GM18870 (cell line): Measurements from ENCODE around the gene ENOX1.

ENCODE experiments used
- ATAC-seq: cut with Tn5 transposase; IDR thresholded peaks from one replicate; pipeline ENCODE4 v1.9.1; 2021; ENCODE audit warnings: moderate library complexity; ENCODE audit not compliant: unreplicated experiment

Gene ENOX1

DNA sequence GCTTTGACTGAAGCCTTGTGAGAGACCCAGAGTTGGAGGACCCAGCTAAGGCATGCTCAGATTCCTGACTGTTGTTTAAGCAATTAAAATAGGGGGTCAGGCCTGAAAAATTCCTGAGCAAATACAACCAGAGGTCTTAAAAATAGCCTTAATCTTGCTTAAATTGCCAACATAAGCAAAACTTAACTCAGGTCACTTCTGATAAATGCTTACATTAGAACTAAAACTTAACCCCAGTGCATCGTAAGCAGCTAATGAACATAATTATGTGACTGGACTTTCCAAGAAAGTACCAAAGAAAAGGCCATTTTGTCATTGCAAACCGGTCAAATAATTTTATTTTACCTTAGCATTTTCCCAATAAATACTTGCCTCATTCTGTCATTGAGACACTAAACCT is 294.5 kb downstream of the ENOX1 start:
- ATAC-seq, result no peak

DNA sequence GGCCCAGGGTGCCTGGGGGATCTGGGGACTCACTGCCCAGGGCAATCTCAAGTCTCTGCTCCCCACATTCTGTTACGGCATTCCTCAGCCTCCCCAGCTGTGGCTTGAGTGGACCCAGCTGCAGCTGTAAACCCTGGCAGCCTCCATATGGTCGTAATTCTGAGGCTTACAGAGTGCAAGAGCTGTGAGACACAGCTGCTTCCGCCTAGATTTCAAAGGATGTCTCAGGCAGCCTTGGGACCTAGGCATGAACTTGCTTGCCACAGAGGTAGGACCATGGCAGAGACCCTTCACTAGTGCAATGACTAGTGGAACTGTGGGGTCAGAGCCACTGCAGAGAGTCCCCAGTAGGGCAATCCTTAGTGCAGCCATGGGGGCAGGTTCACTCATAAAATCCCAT is 297.5 kb downstream of the ENOX1 start:
- no peak for ATAC-seq

GRCh38 chr13:43487885-43488284 is 298.9 kb downstream of the ENOX1 start:
- ATAC-seq, result no peak

GRCh38 chr13:43487461-43487860 is 299.3 kb downstream of the ENOX1 start:
- no peak for ATAC-seq

DNA sequence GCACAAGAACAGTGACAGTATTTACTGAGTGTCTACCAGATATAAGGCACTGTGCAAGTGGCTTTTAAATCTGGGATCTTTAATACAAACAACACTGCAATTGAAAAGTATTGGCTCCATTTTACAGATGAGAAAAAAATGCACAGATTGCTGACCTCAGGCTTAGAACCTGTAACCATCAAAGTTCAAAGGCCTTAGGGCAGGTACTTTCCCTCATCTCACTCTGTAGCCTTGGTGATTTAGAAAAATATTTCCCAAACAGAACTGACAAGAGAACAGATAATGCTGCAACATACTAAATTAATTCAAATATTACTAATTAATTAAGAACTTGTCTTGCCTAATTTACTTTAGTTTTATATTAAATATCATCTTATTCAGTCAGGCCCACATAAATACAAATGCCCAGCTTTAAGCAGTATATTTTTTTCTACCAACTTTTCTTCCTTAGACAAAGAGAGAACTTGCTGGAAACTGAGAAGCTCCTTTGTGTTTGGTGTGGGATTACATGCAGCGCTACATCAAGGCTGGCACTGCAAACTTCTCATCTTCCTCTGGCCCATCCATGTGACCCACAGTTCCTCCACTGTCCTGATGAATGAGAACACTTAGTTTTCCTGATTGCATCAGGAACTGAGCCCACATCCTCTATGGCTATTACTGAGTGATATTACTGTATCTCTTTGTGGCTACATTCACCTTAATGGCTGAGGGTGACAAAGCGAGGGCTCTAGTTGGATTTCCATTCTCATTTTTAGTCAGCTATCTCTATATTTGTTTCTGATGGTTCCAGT is 302.1 kb downstream of the ENOX1 start:
- ATAC-seq, result no peak

DNA sequence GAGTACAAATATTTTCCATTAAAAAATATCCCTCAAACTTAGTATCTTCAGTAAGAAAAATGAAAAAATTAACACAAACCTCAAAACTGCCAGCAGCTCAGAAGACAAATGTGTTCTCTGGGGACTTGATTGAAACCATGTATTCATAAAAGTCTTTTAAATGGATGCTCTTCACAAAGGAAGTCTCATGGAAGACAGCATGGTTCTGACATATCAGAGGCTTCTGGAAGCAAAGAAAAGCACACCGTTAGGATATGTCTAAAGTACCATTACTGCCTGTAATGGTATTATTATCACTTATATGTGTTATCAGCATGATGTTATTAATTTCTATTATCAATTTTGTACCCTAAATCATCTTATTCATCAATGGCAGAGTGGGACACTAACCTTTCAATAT is 302.8 kb downstream of the ENOX1 start:
- ATAC-seq, result no peak

DNA sequence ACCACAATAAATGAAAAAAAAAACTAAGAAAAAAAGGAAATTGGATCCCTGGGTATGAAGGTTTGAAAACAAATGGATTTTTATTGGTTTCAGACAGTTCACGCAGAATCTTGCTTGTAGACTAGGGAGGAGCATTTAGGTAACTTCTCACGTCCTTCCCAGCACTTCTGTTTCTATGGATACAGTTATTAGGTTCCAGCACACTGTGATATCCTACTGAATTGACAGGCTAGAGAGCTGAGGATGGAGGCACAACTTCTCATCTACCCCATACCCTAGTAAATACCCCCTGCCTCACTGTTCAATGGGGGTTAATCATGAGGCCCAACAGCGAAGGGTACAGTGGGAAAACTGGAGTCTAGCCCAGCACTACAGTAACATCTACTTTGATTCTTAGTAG is 304.1 kb downstream of the ENOX1 start:
- no peak for ATAC-seq

DNA sequence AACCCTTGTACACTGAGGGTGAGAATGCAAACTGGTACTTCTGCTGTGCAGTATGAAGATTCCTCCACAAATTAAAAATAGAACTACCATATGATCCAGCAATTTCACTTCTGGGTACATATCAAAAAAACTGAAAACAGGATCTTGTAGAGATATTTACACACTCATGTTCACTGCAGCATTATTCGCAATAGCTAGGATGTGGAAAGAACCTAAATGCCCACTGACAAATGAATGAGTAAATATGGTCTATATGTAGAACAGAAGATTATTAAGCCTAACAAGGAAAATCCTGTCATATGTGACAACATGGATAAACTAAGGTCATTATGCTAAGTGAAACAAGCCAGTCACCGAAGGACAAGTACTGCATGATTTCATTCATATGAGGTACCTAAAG is 304.7 kb downstream of the ENOX1 start:
- ATAC-seq, result no peak

GRCh38 chr13:43478902-43479301 is 307.9 kb downstream of the ENOX1 start:
- ATAC-seq, result no peak

DNA sequence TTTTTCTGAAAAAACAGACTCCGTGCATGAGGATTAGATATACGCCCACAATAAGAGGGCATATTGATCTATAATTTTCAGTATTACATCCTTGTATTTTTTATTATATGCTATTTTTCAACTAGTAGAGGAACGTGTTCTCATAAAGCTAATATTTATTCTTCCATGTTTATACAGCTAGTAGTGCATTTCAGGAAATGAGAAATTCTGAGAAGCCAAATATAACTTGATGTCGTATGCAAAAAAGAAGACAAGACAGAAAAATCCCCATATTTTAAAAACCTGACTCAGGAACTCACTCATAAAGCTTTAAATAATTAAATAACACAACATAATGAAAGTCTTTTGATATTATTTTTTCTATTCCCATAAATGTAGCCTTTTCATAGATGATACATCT is 308.6 kb downstream of the ENOX1 start:
- no peak for ATAC-seq

DNA sequence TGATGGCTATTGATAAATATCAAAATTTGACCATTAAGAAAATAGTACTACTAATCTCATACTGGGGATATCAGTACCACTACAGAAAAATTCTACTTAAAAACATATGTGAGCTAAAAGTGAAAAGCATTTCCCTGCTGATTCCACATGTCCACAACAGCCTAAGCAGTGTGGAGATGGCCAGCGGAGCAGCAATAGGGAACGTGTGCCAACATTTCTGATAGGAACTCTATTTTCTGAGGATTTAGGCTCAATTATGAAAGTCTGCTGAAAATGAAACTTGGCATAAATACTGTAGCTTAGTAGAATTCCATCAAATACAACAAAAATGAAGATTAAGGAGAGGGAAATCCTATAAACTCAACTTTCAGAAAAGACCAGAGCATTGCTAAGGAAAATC is 311.6 kb downstream of the ENOX1 start:
- ATAC-seq, result no peak

DNA sequence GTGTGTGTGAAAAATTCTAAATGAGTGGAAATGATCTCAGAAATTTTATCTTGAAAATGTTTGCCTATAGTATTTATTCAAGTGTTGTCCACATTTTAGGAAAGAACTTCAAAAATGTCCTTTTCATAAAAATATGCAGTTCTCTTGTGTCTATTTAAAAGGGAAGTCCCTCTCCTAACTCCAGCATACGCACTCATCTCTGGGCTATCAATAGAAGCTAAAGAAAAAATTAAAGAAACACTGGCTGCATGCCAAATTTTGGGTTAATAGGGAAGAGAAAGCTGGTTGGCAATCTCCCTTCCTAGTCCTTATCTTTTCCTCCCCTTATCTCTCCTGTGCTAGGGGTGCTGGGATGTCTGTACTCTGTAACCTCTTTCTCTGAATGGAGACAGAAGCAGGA is 313.3 kb downstream of the ENOX1 start:
- ATAC-seq, result no peak

DNA sequence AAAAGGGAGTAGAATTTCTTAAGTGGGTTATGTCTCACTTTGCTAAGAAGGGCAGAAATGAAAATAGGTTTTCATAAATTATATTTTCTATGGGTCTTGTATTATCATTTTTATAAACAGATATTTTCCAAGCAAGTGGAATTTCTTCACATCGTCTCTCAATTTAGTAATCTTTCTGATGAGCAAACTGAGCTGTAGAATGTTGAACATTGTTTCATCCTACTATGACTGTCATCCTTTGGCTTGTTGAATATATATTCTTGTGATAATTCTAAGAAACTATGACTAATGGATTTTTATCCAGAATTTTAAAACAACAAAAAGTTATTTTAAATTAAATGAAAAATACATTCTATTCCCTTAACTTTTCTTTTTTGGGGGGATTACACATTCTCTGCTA is 313.8 kb downstream of the ENOX1 start:
- no peak for ATAC-seq

GRCh38 chr13:43472339-43472738 is 314.4 kb downstream of the ENOX1 start:
- ATAC-seq, result no peak

DNA sequence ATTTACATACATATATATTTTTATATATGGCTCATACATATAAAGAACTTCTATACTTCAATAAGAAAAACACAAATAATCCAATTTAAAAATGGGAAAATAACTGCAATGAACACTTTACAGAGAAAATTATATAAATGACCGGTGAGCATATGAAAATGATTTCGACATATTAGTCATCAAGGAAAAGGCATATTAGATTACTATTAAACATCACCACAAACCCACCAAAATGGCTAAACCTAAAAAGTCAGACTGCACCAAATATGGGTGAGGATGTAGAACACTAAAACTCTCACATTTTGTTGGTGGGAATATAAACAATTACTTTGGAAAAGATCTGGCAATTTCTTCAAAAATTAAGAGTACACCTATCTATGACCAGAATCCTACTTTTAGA is 316.2 kb downstream of the ENOX1 start:
- no peak for ATAC-seq

- no peak for ATAC-seq
Observed at GRCh38 chr13:43469791-43470190, 317.0 kb downstream of the ENOX1 start.

- ATAC-seq, result no peak
Observed at GRCh38 chr13:43464578-43465264, 322.1 kb downstream of the ENOX1 start.

DNA sequence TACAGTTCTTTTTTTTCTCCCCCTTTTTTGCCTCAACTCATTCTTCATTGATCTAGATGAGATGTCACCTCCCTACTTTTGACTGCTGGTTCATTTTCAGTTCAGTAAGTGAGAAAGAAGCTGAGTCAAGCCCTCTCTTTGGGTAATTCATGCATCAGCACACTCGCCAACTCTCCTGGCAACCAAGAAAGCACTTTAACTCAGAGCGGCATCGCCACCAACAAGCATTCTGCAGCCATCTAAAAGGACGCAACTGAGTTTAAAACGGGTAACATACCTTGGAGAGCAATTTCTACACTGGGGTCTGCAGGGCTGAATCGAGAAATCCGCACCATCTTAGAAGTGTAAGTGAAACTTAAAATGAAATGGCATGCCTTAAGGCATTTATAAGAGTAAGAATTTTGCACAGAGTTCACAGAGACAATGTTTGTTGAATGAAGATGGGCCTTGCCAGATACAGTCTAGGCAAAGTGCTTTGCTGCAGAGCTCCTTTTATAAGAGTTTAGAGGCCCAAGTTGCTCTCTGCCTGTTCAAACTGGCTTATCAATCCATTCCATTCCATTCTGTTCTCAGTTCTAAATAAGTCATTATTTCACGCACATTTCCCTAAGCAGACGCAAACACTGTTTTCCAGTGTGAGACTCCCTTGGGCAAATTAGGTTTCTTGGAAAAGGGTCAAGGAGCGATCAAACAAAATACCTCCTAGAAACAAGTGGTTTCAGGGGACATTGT is 338.0 kb downstream of the ENOX1 start:
- ATAC-seq, result no peak

GRCh38 chr13:43446126-43446525 is 340.6 kb downstream of the ENOX1 start:
- ATAC-seq, result no peak

GRCh38 chr13:43445668-43446067 is 341.1 kb downstream of the ENOX1 start:
- no peak for ATAC-seq

DNA sequence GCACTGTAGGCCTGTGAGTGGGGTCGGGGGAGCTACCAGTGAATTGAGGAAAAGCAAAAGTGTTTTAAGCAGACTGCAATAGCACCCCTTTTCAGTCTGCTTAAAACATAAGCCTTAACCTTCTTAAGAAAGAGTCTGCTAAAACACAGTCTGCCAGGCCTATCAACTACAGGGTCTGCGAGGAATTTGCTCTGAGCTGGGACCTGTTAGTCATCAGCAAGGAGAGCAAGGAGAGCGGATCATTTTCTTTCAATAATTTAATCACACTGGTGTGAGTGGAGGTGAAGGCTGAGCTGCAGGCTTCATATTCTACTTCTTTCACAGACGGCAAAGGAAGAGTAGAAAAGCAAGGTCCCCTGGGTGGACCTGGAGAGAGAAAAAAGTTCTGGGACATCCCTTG is 342.7 kb downstream of the ENOX1 start:
- no peak for ATAC-seq

GRCh38 chr13:43441899-43442499 is 344.8 kb downstream of the ENOX1 start:
- no peak for ATAC-seq
